IPS-18c (cell line): ENCODE measurements around the gene PTPRR.

Source experiments
- H3K4me3 ChIP-seq: 2 replicates; pipeline ENCODE4 v1.7.0; 2013; ENCODE audit warnings: low read depth, mild to moderate bottlenecking, low read length, moderate library complexity; ENCODE audit not compliant: insufficient read depth
- H3K9me3 ChIP-seq: one replicate; pipeline ENCODE4 v1.6.1; 2013; ENCODE audit warnings: mild to moderate bottlenecking, low read length, moderate library complexity; ENCODE audit not compliant: control insufficient read depth, insufficient read depth

PTPRR gene

DNA sequence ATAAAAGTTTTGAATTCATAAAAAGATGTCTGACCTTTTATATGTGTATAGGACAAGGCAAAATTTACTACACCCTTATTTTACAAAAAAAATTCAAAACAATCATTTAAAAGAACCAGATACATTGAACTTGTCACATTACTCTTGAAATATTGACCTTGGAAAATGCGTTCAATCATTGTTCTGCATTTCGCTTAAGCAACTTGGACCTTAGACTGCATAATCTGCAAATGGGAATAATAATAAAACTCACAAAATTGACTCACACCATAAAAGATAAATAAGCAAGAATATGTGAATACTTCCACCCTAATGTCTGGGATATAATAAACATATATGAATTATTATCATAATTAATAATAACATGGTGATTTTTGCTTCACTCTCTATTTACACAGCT lies 213.9 kb downstream of the PTPRR start:
- H3K4me3 ChIP-seq: no peak overlapping the region
- no peaks in the 10 kb centered on the region for H3K9me3 ChIP-seq

DNA sequence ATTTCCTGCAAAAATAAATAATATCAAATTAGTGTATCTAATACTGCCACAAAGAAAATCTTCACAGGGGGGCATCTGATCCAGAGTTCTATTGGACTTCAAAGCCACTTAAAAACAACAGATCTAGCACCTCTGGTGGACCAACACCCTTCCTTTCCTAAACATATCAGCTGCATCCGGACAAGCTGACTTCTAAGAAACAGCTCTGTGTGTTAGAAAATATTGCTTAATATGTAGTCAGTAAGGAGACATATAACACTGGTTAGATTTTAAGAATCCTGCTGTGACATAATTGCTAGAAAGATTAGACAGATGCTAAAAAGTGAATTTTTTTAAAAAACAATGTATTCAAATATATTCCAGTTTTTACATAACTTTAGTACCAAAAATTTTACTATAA lies 222.2 kb downstream of the PTPRR start:
- H3K9me3 ChIP-seq: no peaks in the 10 kb centered on the region
- no peak overlapping the region for H3K4me3 ChIP-seq

DNA sequence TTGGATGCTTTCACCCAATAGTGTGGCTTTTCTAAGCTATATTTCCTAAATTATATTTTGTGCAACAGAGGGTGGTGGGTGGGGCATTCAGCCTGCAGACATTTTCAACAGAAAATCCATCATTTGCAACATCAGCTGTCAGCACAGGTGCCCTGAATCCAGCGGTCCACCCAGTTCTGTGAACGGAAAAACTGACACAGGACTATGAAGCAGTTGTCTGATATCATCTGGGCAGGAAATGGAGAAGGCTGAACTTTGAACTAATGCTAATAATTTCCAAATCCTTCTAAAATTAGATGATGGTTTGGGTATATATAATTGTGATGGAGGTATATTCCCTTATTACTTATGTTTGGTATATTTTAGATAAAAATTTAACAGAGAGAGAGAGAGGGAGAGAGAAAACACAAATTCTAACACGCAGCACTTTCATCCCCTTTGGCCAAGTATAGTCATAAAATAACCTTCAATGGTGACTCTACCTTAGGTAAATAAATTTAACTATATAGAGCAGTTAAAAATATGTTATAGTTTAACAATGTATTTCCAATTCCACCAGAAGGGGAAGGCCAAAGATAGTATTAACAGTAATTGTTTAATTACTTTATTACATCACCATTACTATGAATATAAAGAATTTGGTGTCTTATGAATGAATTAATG lies 225.0 kb downstream of the PTPRR start:
- Histone ChIP-seq H3K9me3 (no peaks in the 10 kb centered on the region), H3K4me3 (no peak overlapping the region)

DNA sequence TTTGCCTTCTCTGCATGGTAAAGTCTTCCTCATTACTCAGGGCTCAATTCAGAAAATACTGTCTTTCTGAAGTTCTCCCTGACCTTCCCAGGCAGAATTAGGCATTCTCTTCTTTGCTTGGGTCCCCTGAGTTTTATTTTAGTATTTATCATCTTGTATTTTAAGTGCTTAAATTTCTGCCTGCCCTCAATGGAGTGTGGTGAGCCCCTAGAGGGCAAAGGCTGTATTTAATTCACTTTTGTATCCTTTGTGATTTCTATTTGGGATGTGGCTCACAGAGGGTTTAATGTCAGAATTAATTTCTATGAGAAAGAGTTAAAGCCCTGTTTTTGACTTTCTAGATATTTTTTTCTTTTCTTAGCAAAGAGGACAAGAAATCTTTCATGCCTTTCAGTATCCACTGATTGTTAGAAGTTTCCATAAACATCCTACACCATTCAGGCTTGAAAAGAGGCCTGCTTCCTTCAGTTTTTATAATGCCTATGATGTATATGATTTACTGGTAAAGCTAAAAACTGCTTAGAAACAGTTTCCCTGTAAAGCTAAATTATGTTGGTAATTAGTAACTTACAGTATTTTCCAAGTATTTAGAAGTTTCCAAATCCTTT lies 227.8 kb downstream of the PTPRR start:
- H3K9me3 ChIP-seq: no peaks in the 10 kb centered on the region
- no peak overlapping the region for H3K4me3 ChIP-seq

DNA sequence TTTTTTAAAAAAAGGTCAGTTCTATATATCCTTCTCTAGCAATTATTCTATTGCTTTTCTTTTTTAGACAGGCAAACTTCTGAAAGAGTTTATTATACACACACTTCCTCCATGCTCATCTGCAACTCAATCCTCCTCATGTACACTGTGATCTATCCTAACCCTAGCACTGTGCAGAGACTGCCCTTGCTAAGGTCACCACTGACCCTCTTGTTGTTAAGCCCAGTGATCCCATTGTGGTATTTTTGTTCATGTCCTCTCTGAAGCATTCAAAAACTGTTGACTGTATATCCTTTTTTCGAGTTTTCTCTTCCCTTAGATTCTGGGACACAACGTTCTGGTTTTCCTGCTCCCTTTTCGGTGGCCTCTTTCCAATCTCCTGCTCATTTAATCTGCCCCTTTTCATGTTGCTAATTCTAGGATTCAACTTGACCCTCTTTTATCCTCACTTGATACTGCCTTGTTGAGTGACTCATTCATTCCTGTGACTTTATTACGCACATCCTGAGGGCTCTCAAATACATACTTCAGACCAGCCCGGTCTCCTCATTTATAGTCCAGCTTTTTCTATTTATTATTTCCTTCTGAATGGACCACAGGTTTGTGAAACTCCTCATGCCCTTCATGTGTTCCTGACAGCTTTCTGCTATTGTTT lies 229.4 kb downstream of the PTPRR start:
- no peak overlapping the region for H3K4me3 ChIP-seq
- H3K9me3 ChIP-seq: no peaks in the 10 kb centered on the region

DNA sequence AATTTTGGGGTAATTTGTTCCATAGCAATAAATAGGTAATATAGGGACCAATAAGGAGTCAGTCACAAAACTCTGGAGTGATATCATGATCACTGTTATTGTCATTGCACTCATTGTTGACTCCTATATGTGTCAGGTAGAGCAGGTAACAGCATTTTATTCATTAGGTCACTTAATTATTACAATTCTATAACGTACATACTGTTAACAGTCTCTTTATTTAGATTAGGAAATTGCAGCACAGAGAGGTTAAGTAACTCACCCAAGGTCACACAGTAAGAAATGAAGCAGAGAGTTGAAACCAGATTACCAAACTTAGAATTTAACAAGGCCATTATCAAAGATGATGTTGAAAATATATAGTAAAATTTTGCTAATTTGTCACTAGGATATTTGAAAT lies 233.6 kb downstream of the PTPRR start:
- H3K4me3 ChIP-seq: no peak overlapping the region
- H3K9me3 ChIP-seq: no peaks in the 10 kb centered on the region

DNA sequence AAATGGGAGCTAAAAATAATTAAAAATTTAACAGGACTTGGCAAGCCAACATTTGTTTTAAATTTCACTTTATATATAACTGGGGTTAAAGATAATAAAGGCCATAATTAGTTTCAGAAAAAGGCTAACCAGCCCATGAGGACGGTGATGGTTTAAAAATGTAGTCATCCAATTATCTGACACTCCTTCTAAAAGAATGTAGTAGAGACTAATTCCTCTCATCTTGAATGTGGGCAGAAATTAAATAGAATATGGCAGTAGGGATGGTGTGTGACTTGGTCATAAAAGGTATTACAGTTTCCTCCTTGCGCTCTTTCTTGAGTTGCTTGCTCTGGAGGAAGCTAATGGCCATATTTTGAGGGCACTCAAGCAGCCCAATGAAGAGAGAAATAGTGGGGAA lies 234.2 kb downstream of the PTPRR start:
- no peaks in the 10 kb centered on the region for H3K9me3 ChIP-seq
- no peak overlapping the region for H3K4me3 ChIP-seq

DNA sequence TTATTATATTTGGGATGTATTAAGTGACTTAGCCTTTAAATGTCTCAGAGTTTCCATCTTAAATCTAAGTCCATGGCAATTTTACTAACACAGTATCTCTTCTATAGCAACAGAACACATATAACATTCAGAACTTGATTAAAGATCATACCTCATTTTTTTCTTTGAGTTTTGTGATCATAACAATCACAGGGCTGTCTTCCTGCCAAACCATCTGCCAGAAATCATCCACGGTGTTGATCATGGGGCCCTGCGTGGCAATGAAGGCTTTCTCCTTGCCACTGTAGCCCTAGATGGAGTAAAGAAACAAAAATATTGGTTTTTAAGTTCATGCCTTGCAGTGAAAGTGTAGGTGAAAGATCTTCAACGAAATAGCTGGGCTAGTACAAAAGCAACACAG lies 236.6 kb downstream of the PTPRR start:
- H3K9me3 ChIP-seq: no peaks in the 10 kb centered on the region
- H3K4me3 ChIP-seq: no peak overlapping the region

DNA sequence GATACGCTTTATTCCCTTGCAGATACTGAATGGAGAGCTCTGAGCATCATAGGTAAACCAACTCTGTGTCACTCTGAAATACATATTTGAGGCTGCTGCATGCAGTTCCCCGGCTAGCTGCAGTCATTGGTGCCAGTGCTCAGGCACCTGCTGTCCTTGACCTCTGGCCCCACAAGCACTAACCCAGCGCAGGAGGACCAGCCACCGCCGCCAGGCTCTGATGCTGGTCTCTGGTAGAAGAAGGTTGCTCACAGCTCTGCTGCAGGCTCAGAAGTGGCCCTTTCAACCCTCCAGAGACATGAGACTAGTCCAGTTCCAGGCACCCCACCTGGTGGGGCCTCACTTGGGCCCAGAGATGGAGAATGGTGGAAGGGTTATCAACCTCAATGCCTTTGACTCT lies 248.8 kb downstream of the PTPRR start:
- H3K9me3 ChIP-seq: no peaks in the 10 kb centered on the region

DNA sequence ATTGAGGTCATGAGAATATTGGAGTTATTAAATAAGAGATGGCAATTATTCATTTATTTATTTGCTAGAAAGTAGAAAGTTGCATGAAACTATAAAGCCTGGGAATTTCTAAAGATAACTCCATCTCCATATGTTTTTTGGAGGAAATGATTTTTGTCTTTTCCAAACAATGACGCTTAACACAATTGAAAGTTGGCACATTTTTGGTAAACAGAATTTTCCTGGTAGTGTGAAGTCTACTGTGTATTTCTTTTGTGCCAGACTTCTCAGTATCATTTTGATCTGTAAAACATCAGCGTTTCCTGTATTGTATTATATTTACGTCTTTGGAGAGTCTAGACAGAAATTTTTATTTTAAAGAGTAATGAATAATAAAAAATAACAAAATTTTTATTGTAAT lies 249.6 kb downstream of the PTPRR start:
- Histone ChIP-seq H3K4me3 (no peak overlapping the region), H3K9me3 (no peaks in the 10 kb centered on the region)

More for the DNA sequence above, 248.8 kb downstream of the PTPRR start:
- H3K4me3 ChIP-seq: no peak overlapping the region

DNA sequence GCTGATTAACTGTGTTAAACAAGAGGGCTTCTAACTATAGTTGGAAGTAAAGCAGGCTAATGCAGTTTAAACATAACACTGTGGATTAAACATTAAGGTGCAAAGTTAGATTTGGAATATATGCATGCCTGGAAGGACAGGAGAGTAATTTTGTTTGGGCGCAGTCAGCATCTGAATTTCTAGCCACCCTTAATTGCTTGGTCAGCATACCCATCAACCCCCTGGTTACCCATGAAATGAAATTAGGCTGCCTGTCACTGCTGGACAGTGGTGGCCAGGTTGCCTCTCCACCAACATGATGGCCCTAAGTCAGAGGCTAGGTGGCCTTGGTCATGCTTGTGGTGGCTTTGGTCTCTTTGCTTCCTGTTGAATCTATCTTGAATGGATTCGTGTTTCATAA lies 253.3 kb downstream of the PTPRR start:
- Histone ChIP-seq H3K4me3 (no peak overlapping the region), H3K9me3 (no peaks in the 10 kb centered on the region)

DNA sequence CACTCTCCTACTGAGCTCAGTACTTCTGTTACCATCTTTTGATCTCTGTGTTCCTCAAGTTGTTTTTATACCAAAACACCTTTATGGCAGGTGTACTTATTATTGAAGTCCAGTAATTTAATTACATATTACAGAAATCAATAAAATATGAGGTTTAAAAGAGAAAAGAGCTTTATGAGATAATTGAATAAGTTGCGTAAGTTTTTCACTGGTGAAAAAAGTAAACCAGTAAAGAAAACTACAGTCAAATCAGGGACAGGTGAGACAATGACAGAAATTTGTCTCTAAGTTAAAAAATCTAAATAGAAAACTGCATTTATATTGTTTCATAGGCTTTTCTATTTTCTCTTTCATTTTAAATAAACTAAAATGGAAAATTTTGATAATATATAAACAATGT lies 254.2 kb downstream of the PTPRR start:
- Histone ChIP-seq H3K4me3 (no peak overlapping the region), H3K9me3 (no peaks in the 10 kb centered on the region)

DNA sequence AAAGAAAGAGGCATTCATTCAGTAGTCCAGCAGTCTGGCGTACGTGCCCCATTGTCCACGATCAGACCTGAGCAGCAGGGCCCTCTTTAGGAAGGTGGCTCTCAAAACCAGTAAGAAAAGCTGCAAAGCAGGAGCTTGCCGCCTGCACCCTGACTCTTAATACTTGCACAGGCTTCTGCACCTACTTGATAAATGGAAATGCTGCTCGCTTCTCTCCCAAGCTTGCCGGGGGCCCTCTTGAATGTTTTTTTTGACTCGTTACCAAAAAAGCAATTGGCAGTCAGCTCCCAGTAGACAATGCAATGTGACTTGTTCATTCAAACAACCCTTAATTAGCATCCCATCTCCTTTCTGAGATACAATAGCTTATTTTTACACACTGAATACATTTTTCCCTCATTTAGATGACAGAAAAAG lies 256.1 kb downstream of the PTPRR start:
- Histone ChIP-seq H3K9me3 (no peaks in the 10 kb centered on the region), H3K4me3 (no peak overlapping the region)

DNA sequence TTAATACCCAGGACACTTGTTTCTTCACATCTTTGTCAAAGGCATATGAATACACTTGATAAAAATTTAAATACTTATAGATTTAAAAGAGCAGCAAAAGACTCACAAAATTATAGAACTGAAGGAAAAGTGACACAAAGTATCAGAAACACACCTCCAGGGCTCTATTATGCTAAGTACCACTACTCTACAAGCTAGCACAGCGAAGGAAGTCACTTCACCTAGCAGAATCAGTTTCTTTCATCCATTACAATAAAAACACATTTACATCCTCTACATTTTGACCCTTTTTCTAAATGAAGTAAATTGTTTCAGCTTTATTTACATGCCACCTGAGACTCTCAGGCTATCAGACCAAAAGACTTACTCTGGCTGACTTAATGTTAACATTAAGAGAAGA lies 256.7 kb downstream of the PTPRR start:
- no peaks in the 10 kb centered on the region for H3K9me3 ChIP-seq
- no peak overlapping the region for H3K4me3 ChIP-seq

DNA sequence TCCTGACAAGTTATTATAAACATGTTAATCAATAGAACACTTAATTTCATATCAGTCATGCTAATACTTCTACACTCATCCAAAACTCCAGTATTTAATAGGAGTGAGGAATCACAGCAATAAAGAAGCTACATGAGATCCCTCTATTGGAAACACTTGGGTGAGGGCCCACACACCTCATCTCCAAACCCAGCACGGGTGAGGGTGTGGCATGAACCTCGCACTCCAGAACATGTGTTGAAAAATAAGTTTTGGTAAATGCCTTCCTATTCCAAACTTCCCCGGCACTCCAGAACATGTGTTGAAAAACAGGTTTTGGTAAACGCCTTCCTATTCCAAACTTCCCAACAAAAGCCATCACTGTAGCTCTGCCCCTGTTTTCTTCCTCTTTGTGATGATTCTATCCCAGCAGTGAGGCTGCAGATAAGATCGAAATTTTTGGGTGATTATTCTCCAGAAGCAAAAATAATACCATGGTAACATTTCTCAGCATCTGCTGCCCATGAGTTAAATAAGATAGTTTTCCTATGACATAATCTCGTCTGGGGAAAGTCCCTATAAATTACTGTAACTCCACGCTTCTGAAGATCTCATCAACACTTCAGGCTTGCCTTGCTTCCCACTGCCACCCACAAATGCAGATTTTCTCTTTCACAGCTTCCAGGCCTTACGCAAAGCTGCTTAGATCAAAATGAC lies 258.9 kb downstream of the PTPRR start:
- Histone ChIP-seq H3K9me3 (no peaks in the 10 kb centered on the region), H3K4me3 (no peak overlapping the region)

DNA sequence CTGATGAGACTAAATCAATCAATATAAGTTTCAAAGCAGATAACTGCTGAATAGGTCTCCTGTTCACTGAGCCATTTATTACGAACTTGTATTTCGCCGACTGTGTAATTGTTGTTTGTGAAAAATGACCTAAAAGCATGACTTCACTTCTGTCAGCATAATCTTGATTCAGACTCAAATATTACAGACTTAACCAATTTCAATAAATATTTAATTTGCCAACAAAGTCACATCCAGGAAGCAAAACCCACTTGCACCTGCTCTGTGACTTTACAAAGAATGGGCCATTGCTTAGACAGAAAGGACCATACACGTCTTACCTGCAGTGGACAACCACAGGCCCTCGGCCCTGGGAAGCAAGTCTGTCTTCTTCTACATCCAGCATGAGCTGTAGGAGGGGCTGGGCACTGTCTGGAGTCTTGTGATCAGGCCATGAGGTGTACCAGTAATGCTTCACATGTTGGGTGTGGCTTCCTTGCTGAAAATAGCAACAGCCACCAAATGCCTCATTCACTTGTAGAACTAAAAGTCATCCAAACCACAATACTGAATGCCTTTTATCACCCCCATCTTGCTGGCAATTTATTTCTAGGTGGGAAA lies 259.8 kb downstream of the PTPRR start:
- Histone ChIP-seq H3K4me3 (no peak overlapping the region), H3K9me3 (no peaks in the 10 kb centered on the region)

DNA sequence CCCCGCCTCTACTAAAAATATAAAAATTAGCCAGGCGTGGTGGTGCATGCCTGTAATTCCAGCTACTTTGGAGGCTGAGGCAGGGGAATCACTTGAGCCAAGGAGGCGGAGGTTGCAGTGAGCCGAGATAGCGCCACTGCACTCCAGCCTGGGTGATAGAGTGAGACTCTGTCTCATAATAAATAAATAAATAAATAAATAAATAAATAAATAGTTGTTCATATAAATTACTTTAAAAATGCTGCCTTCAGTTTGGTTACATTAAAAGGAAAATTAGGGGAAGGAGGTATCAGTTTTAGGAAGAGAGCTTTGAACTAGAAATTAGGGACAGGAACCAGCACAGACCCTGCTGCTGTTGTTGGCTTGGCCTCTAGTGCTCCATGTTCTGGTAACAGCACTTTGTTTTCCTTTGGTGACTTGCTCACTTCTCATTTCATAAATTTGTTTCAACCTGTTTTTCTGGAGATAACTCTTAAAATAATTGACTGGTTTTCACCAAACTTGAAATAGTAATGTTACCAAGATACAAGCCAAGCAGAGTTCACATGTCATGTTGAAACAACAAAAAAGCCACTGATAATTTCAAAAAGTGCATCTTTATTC lies 260.4 kb downstream of the PTPRR start:
- no peaks in the 10 kb centered on the region for H3K9me3 ChIP-seq
- H3K4me3 ChIP-seq: no peak overlapping the region
